Kidney (tissue), 14 donors: ENCODE results near the gene NUDT3. TPM values are rescaled to one million over a fixed set of nuclear protein-coding genes. Genes with fewer than 3 reads are reported as not detected.

Experiments
- DNase-seq, 5 donors: peaks; one replicate each; pipeline ENCODE4 v3.0.0-alpha.2; 2013 to 2020
- FAIRE-seq: peaks from 2 replicates; lab custom pipeline; 2012; peaks lifted over from hg19 to GRCh38; lab: Jason Lieb, UNC
- H3K27ac ChIP-seq, 2 donors: one replicate each; pipeline ENCODE4 v1.7.0; 2013; ENCODE audit warnings: low read depth in 2 of 2, low read length in 2 of 2, inconsistent platforms in 1 of 2
- H3K27me3 ChIP-seq: one replicate; pipeline ENCODE4 v1.7.1; 2013; ENCODE audit warnings: low read length, inconsistent platforms; ENCODE audit not compliant: control insufficient read depth, insufficient read depth
- H3K36me3 ChIP-seq, 3 donors: one replicate each; pipeline versions ENCODE4 v1.7.0 to v1.7.1; 2013; ENCODE audit warnings: low read length in 3 of 3, control low read depth in 1 of 3, inconsistent platforms in 1 of 3; ENCODE audit not compliant: insufficient read depth in 3 of 3, control insufficient read depth in 2 of 3
- H3K4me1 ChIP-seq, 3 donors: one replicate each; pipeline versions ENCODE4 v1.7.0 to v1.7.1; 2013; ENCODE audit warnings: low read length in 3 of 3, inconsistent platforms in 1 of 3, low read depth in 1 of 3; ENCODE audit not compliant: control insufficient read depth in 2 of 3, insufficient read depth in 2 of 3
- H3K4me3 ChIP-seq, 3 donors: one replicate each; pipeline versions ENCODE4 v1.7.0 to v1.8.1; 2013; ENCODE audit warnings: low read length in 3 of 3, control low read depth in 1 of 3, inconsistent platforms in 1 of 3
- H3K9ac ChIP-seq, 3 donors: one replicate each; pipeline versions ENCODE4 v1.7.0 to v1.7.1; 2013; ENCODE audit warnings: low read length in 3 of 3, control low read depth in 1 of 3, inconsistent platforms in 1 of 3
- H3K9me3 ChIP-seq, 3 donors: one replicate each; pipeline versions ENCODE4 v1.7.0 to v1.7.1; 2013; ENCODE audit warnings: low read length in 3 of 3, control low read depth in 1 of 3, inconsistent platforms in 1 of 3; ENCODE audit not compliant: control insufficient read depth in 2 of 3, insufficient read depth in 1 of 3
- CTCF ChIP-seq: IDR thresholded peaks from 3 replicates; pipeline ENCODE4 v1.5.1; 2012; ENCODE audit warnings: mild to moderate bottlenecking, moderate library complexity, borderline replicate concordance; ENCODE audit not compliant: insufficient read depth; ENCODE audit errors: extremely low read depth
- intact Hi-C: fragments of 100-400 bp; cut with DNase I; formaldehyde crosslinking; loops from one replicate; pipeline ENCODE4 v1.11.1; 2022
- polyA plus RNA-seq: library from polyadenylated mRNA; stranded (reverse); fragments of 350-450 nt; fragmentation: Illumina TruSeq; extraction: RNeasy Lipid Tissue Mini Kit (QIAGEN cat#74804); gene quantifications from one replicate; pipeline ENCODE4 v1.2.3, GENCODE V29; 2014; ENCODE audit warnings: low read depth, low replicate concordance; ENCODE audit not compliant: insufficient read depth
- total RNA-seq: library from RNA; stranded (reverse); fragmentation: NEBNext Ultra II Directional; extraction: Animal tissue kit (Norgen Biotek cat#: 25700); gene quantifications from one replicate; pipeline ENCODE4 v1.2.1, GENCODE V29; 2021
- donor health status: control.
- donor health status: control.
- donor health status: control.
- donor health status: control.
- donor health status: control.
- donor health status: DM: yes; HTN: yes; CAD: no.
- donor health status: Normal renal cell carcinoma (clear cell type).

The NUDT3 gene
- total and polyA plus RNA-seq, 2 donors from 2014 or later, result 17.7 to 53.8 TPM

DNA sequence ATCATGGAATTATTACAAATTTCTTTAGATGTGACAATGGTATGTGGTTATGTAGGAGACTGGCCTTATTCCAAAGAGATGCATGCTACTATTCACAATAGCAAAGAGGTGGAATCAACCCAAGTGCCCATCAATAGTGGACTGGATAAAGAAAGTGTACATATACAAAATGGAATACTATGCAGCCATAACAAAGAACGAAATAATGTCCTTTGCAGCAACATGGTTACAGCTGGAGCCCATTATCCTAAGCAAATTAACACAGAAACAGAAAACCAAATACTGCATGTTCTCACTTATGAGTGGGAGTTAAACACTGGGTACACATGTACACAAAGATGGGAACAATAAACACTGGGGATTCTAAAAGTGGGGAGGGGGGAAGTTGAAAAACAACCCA, 69.7 kb downstream of the NUDT3 start:
- Histone ChIP-seq H3K9me3 (no peaks in the 10 kb centered on the region), H3K27me3 (no peaks in the 10 kb centered on the region), H3K36me3 (no peaks in the 10 kb centered on the region), H3K9ac (no peak overlapping the region), H3K4me1 (peaks cover 0 to 2% (median 0%) of the 10 kb centered on the region in 3 donors), H3K4me3 (no peak overlapping the region), H3K27ac (no peak overlapping the region)
- no peak for FAIRE-seq
- DNase-seq, result no peak
- intact Hi-C loops, result no loop called here
- TF ChIP-seq CTCF, result no peak

GRCh38 chr6:34321821-34322220, 70.6 kb downstream of the NUDT3 start:
- Histone ChIP-seq H3K4me3 (no peak overlapping the region), H3K9ac (no peak overlapping the region), H3K36me3 (no peaks in the 10 kb centered on the region), H3K27ac (no peak overlapping the region), H3K9me3 (no peaks in the 10 kb centered on the region), H3K27me3 (no peaks in the 10 kb centered on the region), H3K4me1 (peaks cover 0 to 2% (median 0%) of the 10 kb centered on the region in 3 donors)
- no peak for DNase-seq
- no peak for TF ChIP-seq CTCF
- intact Hi-C loops, result no loop called here
- FAIRE-seq, result no peak

GRCh38 chr6:34319471-34319885, 73.0 kb downstream of the NUDT3 start:
- DNase-seq, result peak in 2 of 5 donors; percentile 76 to 81
- Histone ChIP-seq H3K4me3 (no peak overlapping the region), H3K4me1 (peaks cover 0 to 5% (median 0%) of the 10 kb centered on the region in 3 donors), H3K9me3 (no peaks in the 10 kb centered on the region), H3K27ac (peak overlapping the region; percentile 11 to 56), H3K27me3 (no peaks in the 10 kb centered on the region), H3K36me3 (no peaks in the 10 kb centered on the region), H3K9ac (no peak overlapping the region)
- intact Hi-C loops, result no loop called here
- FAIRE-seq, result no peak
- no peak for TF ChIP-seq CTCF
